HepG2 (cell line): ENCODE data around the gene KLHL21. TPM values are rescaled to one million over a fixed set of nuclear protein-coding genes. Genes with fewer than 3 reads are reported as not detected.
A peak's percentile ranks its signal among the peaks of the same experiment; 100 is the strongest.

Experiments used
- CEBPG ChIP-seq: IDR thresholded peaks from 2 replicates; pipeline ENCODE4 v1.6.1; 2016
- HDAC2 ChIP-seq: sonication (generic); formaldehyde crosslinking; IDR thresholded peaks from 2 replicates; pipeline ENCODE4 v1.4.0; 2020; ENCODE audit warnings: missing genetic modification reagents
- IKZF4 ChIP-seq: sonication (generic); formaldehyde crosslinking; IDR thresholded peaks from 2 replicates; pipeline ENCODE4 v1.5.1; 2020; ENCODE audit warnings: borderline replicate concordance, mild to moderate bottlenecking, low read depth, missing genetic modification reagents; ENCODE audit errors: not compliant biosample characterization
- MAFG ChIP-seq: sonication (generic); formaldehyde crosslinking; IDR thresholded peaks from 2 replicates; pipeline ENCODE4 v1.5.1; 2020; ENCODE audit warnings: mild to moderate bottlenecking, missing genetic modification reagents
- MAZ ChIP-seq, 2 experiments: sonication (generic) in 1 of 2; formaldehyde crosslinking in 1 of 2; IDR thresholded peaks; 2 replicates each; pipeline versions ENCODE4 v1.5.0 to v1.6.1; 2012 to 2020; ENCODE audit warnings: low read depth in 2 of 2, mild to moderate bottlenecking in 2 of 2, borderline replicate concordance in 1 of 2, improper control_type of control experiment in 1 of 2, low read length in 1 of 2, missing genetic modification reagents in 1 of 2, moderate library complexity in 1 of 2
- MTF2 ChIP-seq: sonication (generic); formaldehyde crosslinking; IDR thresholded peaks from 2 replicates; pipeline ENCODE4 v1.5.0; 2020; ENCODE audit warnings: missing genetic modification reagents, borderline replicate concordance
- NFKBIZ ChIP-seq: IDR thresholded peaks from 2 replicates; pipeline ENCODE4 v1.6.1; 2018; ENCODE audit warnings: missing genetic modification reagents, missing compliant biosample characterization
- PAWR ChIP-seq: sonication (generic); formaldehyde crosslinking; IDR thresholded peaks from 2 replicates; pipeline ENCODE4 v1.4.0; 2020; ENCODE audit warnings: missing genetic modification reagents, mild to moderate bottlenecking, borderline replicate concordance
- SNAPC4 ChIP-seq: sonication (generic); formaldehyde crosslinking; IDR thresholded peaks from 2 replicates; pipeline ENCODE4 v1.4.0; 2020; ENCODE audit warnings: mild to moderate bottlenecking, missing genetic modification reagents
- SP1 ChIP-seq, 2 experiments: fragments of 450-650 bp in 1 of 2; sonication (generic) in 1 of 2; formaldehyde crosslinking in 1 of 2; IDR thresholded peaks; 2 replicates each; pipeline versions ENCODE4 v1.4.0 to v1.6.1; 2016 to 2020; ENCODE audit warnings: missing genetic modification reagents in 1 of 2
- SRY ChIP-seq: sonication (generic); formaldehyde crosslinking; IDR thresholded peaks from 2 replicates; pipeline ENCODE4 v1.8.0; 2022; ENCODE audit warnings: mild to moderate bottlenecking, missing genetic modification reagents
- TEAD3 ChIP-seq: optimal IDR thresholded peaks from 2 replicates; pipeline ENCODE3; 2016; ENCODE audit warnings: borderline replicate concordance
- XRCC5 ChIP-seq: fragments of 200-400 bp; formaldehyde crosslinking; optimal IDR thresholded peaks from 2 replicates; pipeline ENCODE3; 2017; ENCODE audit warnings: mild to moderate bottlenecking, low read length
- ZBTB21 ChIP-seq: sonication (generic); formaldehyde crosslinking; IDR thresholded peaks from 2 replicates; pipeline ENCODE4 v1.4.0; 2020; ENCODE audit warnings: missing genetic modification reagents
- ZBTB46 ChIP-seq: sonication (generic); formaldehyde crosslinking; IDR thresholded peaks from 2 replicates; pipeline ENCODE4 v1.4.0; 2020; ENCODE audit warnings: mild to moderate bottlenecking, missing genetic modification reagents, borderline replicate concordance
- ZNF12 ChIP-seq: sonication (generic); formaldehyde crosslinking; IDR thresholded peaks from 2 replicates; pipeline ENCODE4 v1.5.0; 2020; ENCODE audit warnings: missing genetic modification reagents
- ZNF264 ChIP-seq: sonication (generic); formaldehyde crosslinking; IDR thresholded peaks from 2 replicates; pipeline ENCODE4 v1.4.0; 2020; ENCODE audit warnings: missing genetic modification reagents
- ZNF274 ChIP-seq: sonication (generic); formaldehyde crosslinking; IDR thresholded peaks from 2 replicates; pipeline ENCODE4 v1.5.1; 2020; ENCODE audit warnings: mild to moderate bottlenecking, missing genetic modification reagents
- ZNF383 ChIP-seq: sonication (generic); formaldehyde crosslinking; IDR thresholded peaks from 2 replicates; pipeline ENCODE4 v1.4.0; 2020; ENCODE audit warnings: missing genetic modification reagents, mild to moderate bottlenecking, borderline replicate concordance
- ZNF441 ChIP-seq: sonication (generic); formaldehyde crosslinking; IDR thresholded peaks from 2 replicates; pipeline ENCODE4 v1.7.0; 2021; ENCODE audit warnings: missing genetic modification reagents, borderline replicate concordance
- ZNF556 ChIP-seq: sonication (generic); formaldehyde crosslinking; IDR thresholded peaks from 2 replicates; pipeline ENCODE4 v1.4.0; 2020; ENCODE audit warnings: mild to moderate bottlenecking, missing genetic modification reagents, borderline replicate concordance
- ZNF644 ChIP-seq: IDR thresholded peaks from 2 replicates; pipeline ENCODE4 v1.6.1; 2016; ENCODE audit warnings: low read depth
- ZNF776 ChIP-seq: sonication (generic); formaldehyde crosslinking; IDR thresholded peaks from 2 replicates; pipeline ENCODE4 v1.4.0; 2020; ENCODE audit warnings: mild to moderate bottlenecking, missing genetic modification reagents
- polyA plus RNA-seq, 8 experiments: library from polyadenylated mRNA; depleted of rRNA in 3 of 8; stranded (reverse) in 7 of 8; unstranded in 1 of 8; fragments of >200 nt; fragmentation: Illumina TruSeq in 4 of 8; extraction: Trizol in 4 of 8; gene quantifications; 2 replicates each; pipeline versions ENCODE4 v1.2.1 to v1.2.3, GENCODE V29; 2011 to 2016; ENCODE audit warnings: low read depth in 4 of 8, missing spikeins in 1 of 8, mixed read lengths in 1 of 8; ENCODE audit not compliant: insufficient read depth in 1 of 8
- total RNA-seq, 5 experiments: library from RNA; depleted of rRNA; stranded (reverse); fragments of >200 nt; fragmentation: Illumina TruSeq; extraction: Trizol; gene quantifications; 2 replicates each; pipeline ENCODE4 v1.2.3, GENCODE V29; 2016; ENCODE audit warnings: low read depth in 1 of 5

The KLHL21 gene
- total and polyA plus RNA-seq, 2 of the 13 experiments (the other 11 are each of a cell fraction or from before 2014, with no cell fraction given) = 14.8 to 25.0 TPM

- no peak for TF ChIP-seq ZNF383 (CRISPR knock-in tag)
- TF ChIP-seq IKZF4 = no peak
- TF ChIP-seq ZNF644 (CRISPR knock-in tag) = no peak
- peak; percentile 81 for TF ChIP-seq SRY (CRISPR knock-in tag)
- TF ChIP-seq ZNF441 (CRISPR knock-in tag) = no peak; the same call in 1 of the 2 replicates
- TF ChIP-seq MTF2 (CRISPR knock-in tag) = peak; percentile 74; the same call in 1 of the 2 replicates
- no peak for TF ChIP-seq ZNF274
- 0 out of 2 replicates have a peak, but pooled peaks have one; percentile 67 for TF ChIP-seq SP1 (IDR thresholded peaks at IDR 0.05)
- peak; percentile 78; the same call in 1 of the 2 replicates for TF ChIP-seq SP1 (CRISPR knock-in tag; IDR thresholded peaks at IDR 0.05)
- TF ChIP-seq SNAPC4 (CRISPR knock-in tag) = no peak
- peak; percentile 76; the same call in 1 of the 2 replicates for TF ChIP-seq MAZ (IDR thresholded peaks at IDR 0.05; ENCODE audit: borderline replicate concordance, low read depth, low read length)
- peak; percentile 58; the same call in 1 of the 2 replicates for TF ChIP-seq MAZ (CRISPR knock-in tag; IDR thresholded peaks at IDR 0.05; ENCODE audit: low read depth)
- no peak for TF ChIP-seq PAWR (CRISPR knock-in tag)
- TF ChIP-seq ZNF12 (CRISPR knock-in tag) = no peak
- 0 out of 2 replicates have a peak, but pooled peaks have one; percentile 43 for TF ChIP-seq NFKBIZ (CRISPR knock-in tag)
- no peak for TF ChIP-seq ZBTB21 (CRISPR knock-in tag)
- peak; percentile 71 for TF ChIP-seq HDAC2 (CRISPR knock-in tag)
- TF ChIP-seq ZBTB46 (CRISPR knock-in tag) = 0 out of 2 replicates have a peak, but pooled peaks have one; percentile 40
- TF ChIP-seq MAFG (CRISPR knock-in tag) = no peak
- 0 out of 2 replicates have a peak, but pooled peaks have one; percentile 30 for TF ChIP-seq ZNF264 (CRISPR knock-in tag)
- peak; percentile 84 for TF ChIP-seq ZNF556 (CRISPR knock-in tag)
- TF ChIP-seq CEBPG (CRISPR knock-in tag) = peak; percentile 70
- TF ChIP-seq XRCC5 = peak; percentile 79
- TF ChIP-seq TEAD3 (CRISPR knock-in tag) = peak; percentile 61
- TF ChIP-seq ZNF776 (CRISPR knock-in tag) = peak; percentile 84
These were observed 48.4 kb downstream of the KLHL21 start, which contains the start of gene NOL9 (continued) for GRCh38 chr1:6554031-6554906.
